GM19238 (cell line): ENCODE measurements around the gene FBN2.
"Not testable (repeated sequence)": the region's sequence is repeated elsewhere in the genome, so short reads cannot be mapped to it uniquely, and the experiment has no call there.

Source experiments
- DNase-seq: peaks from one replicate; pipeline ENCODE4 v3.0.0; 2011; ENCODE audit warnings: low spot score; ENCODE audit not compliant: insufficient read length

The FBN2 gene

DNA sequence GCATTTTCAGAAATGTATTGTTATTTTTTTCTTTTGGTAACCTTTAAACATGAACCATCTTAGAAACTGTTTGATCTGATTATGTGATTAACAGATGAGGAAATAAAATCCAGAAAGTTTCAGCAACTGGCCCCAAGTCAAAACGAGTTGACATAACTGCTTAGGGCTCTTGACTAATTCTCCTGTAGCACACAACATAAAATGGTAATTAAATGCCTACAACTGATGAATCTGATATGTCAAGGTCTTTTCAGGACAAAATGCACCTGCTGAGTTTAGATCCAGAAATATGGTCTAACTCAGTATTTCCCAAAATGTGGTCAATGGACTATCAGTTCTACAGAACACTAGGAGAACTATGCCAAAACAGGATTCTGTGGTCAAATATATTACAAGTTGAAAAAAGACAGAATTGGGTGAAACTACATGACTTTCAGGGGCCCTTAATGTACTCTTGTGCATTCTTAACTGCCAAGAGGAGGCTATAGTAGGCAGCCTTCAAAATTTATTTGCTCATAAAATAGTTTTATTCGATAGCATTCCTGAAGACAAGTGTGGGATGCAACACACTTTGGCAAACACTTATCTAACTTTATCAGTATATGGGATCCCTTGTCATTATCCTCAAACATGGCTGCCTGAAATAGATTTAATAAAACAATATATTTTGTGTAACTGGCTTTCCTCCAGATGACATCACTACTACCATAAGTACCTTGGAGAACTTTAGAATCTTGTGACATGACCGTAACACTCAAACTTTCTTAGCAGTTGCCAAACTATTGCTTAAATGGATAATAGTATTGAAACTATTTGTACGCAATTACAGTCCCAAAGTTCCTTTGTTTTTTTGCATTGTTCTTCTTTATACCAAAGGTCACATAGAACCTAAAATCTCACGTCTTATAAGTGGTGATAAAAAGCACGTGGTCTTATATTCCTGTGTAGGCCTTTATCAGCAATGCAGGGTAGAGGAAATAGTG lies 59.4 kb downstream of the FBN2 start:
- DNase-seq, result no peak

DNA sequence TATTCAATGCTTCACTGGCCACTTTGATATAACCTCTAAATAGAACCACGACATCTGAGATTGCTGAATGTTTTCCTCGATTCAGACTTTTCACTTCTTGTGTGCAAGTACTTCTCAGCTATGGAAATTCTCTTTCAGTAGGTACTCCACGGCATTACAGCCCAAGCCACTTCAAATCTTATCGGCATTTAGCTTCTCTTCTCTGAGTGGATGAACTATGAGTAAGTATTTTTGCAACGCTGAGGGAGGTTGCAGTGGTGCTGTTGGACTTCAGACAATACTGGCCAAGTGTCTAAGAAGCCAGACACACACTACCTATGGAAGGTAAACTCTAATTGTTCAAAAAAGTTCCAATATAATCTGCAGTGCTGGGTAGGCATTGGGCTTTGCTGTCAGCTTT lies 60.1 kb downstream of the FBN2 start:
- DNase-seq, result no peak

DNA sequence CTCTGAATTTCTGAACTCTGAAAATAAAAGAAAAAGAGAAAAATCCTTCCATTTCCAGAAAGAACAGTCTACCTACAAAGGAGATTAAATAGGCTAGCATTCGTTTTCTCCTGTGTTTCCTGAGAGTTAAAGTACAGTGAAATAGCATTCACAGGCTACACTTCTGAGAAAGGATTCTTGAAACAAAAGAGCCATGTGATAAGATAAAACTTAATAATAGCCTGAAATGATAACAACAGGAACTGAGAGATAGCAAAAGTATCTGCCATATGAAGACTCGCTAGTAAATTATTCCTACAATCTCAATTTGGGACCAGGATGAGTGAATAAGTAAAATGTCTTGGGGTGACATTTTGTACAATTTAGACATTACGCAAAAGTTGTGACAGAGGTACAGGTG lies 62.4 kb downstream of the FBN2 start:
- DNase-seq, result no peak

DNA sequence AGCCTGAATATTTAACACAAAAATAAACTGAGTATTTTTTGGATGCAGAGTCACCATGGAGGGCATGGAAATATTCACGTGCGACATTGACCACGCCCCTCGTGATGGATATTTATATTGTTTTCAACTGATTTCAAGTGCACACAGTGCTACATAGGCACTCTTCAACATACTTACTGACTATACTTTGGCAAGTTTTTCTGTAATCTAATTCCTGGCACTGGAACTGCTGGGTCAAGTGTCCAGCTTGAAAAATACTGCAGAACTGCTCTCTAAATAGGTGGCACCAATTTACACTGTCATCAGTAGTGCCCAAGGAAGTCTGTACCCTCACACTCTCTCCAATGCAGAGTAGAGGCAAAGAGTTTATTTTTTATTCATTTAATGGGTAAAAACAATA lies 65.1 kb downstream of the FBN2 start:
- no peak for DNase-seq

DNA sequence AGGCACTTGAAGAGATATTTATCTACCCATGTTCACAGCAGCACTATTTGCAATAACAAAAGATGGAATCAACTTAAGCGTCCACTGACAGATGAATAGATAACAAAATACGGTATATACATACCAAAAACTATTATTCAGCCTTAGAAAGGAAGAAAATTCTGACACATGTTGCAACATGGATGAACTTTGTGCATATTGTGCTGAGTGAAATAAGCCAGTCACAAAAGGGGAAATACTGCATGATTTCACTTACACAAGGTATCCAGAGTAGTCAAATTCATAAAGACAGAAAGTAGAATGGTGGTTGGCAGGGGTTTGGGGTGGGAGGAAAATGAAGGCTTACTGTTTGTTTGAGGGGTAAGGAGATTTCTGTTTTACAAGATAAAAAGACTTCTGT lies 66.0 kb downstream of the FBN2 start:
- DNase-seq, result no peak

DNA sequence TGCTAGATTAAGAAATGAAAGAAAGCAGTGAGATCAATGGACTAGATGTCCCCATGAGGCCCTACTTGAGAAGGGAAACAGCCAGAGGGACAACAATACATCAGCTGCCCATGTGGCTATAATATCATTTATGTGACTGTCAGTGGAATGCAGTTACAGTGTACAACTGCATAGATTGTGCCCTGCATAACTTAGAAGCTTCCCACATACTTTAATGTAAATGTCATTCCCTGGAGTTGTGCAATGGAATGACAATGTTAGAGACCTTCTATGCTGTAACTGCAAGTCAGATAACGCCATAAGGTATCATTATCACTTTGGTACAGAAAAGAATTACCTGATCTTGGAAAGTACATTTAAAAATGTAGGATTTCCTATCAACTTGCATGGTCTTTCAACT lies 67.4 kb downstream of the FBN2 start:
- DNase-seq, result no peak

DNA sequence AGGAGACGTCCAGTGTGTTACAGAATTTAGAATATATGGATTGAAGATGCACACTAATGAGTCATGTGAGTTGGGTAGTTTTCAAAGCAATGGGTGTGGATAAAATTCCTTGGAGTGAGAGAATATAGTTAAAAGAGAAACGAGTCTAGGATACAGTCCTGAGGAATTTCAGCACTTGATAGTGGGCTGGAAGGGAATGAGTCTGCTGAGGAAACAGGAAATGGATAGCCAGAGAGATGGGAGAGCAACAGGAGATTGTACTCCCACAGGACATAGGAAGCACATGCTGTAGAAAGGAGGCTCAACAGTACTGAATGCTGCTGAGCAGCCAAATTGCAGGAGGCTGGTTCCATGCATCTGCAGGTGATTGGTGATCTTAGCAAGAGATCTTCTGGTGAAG lies 68.1 kb downstream of the FBN2 start:
- DNase-seq, result no peak

DNA sequence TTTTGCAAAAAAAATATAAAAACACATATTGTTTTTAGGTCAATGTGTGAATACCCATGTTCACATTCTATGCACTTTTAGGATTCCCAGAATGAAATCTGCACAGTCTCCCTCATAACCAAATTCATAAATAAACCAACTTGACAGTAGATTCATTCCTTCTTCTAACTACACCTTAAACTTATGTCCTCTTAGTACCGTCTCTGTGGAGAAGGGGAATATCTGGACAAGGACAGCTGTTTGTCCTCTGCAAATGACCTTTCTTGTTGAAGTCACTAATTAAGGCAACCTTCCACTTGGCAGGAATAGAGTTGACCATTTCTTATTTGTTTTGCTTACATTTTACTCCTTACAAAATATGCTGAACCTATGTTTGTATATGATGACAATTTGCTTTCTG lies 71.1 kb downstream of the FBN2 start:
- DNase-seq, result no peak

DNA sequence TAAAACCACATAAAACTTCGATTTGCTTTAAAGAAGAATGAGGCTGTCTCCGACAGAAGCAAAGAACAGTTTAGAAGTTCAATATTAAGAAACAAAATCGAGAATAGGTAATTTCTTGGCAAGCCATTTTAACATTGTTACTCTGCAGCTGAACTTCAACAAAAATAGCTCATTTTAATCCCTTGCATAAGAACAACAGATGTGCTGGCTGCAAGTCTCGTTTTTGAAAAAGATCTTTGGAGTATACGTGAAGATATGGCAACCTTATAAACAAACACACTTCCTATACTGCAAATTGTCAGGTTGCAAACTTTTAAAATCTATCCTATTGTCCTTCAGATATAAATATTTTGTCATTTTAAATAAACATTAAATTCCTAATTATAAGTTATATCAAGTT lies 71.5 kb downstream of the FBN2 start:
- no peak for DNase-seq

DNA sequence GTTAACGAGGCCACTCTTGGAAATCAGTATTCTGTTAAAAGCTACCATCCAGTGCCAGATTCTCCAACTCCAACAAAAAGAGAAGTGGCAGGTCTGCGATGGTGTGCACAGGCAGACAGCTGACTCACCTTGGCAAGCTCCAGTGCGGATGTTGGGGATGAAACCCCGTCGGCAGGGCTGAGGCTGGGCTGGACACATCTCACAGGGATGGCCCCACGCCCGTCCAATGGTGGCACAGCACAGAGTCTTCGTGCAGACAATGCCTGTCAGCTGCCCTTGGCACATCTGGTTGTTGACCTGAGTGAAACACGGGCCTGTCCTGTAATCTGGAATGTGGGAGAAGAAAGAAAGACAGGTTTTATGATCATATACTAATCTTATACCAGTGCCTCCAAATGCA lies 73.4 kb downstream of the FBN2 start:
- no peak for DNase-seq

DNA sequence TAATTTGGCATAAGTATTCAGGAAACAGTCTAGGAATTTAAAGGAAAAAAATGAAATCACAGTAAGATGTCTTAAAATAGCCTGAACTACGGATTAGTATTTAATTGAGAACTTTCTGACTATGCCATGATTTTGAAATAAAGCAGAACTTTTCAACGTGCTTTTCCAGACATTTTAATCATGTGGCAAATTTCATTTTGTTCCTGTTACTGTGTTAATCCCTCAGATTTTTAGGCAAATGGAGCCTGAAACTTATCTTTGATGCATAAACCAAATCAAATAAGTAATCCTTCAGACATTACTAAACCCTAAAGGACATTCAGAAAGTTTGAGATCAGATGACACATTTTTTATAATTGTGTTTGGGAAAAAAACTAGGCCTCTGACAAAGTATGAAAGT lies 75.7 kb downstream of the FBN2 start:
- no peak for DNase-seq

DNA sequence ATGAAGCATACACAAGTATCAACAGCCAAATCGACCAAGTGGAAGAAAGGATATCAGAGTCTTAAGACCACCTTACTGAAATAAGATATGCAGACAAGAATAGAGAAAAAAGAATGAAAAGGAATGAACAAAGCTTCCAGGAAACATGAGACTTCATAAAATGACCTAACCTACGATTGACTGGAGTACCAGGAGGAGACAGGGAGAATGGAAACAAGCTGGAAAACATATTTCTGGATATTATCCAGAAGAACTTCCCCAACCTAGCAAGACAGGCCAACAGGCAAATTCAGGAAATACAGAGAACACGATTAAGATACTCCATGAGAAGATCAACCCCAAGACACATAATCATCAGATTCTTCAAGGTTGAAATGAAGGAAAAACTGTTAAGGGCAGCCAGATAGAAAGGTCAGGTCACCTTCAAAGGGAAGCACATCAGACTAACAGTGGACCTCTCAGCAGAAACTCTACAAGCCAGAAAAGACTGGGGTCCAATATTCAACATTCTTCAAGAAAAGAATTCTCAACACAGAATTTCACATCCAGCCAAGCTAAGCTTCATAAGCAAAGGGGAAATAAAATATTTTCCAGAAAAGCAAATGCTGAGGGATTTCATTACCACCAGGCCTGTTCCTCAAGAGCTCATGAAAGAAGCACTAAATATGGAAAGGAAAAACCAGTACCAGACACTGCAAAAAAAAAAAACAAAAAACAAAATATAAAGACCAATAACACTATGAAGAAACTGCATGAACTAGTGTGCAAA lies 80.7 kb downstream of the FBN2 start:
- DNase-seq, result not testable (repeated sequence)

DNA sequence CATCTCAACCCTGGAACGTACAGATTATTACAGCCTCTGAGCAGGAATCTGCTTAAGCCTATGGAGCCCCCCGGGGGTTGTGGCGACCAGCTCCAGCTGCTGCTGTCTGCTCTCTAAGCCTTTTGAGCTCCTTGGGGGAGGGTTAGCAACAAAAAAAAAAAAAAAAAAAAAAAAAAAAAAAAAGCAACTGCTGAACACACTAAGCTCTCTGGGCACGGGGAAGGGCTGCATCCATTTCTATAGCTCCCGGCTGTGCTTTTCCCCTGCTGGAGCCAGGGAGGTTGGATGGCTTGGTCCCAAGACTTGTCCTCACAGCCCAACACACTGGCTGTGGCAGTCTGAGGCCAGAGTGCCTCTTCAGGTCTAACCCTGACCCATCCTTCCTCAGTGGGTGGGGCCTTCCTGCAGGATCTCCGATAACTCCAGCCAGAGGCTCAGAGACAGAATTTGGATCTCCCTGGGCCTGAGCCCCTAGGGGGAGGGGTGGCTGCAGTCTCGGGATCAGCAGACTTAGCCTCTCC lies 82.1 kb downstream of the FBN2 start:
- DNase-seq, result no peak

DNA sequence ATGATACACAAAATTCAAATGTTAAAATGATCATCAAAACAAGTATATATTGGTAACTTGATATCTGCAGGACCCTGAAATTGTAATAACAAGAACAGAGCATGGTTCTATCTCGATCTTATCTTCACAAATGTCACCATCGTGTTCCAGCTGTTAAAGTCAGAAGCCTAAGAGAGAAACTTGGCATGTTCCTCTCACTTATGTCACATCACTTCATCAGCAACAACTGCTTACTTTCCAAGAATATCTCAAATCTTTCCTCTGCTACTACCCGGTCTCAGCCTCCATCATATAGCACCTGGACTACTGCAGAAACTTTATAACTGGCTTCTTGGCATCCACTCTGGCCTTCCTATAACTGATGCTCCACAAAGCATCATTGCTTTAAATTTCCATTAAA lies 84.9 kb downstream of the FBN2 start:
- no peak for DNase-seq

DNA sequence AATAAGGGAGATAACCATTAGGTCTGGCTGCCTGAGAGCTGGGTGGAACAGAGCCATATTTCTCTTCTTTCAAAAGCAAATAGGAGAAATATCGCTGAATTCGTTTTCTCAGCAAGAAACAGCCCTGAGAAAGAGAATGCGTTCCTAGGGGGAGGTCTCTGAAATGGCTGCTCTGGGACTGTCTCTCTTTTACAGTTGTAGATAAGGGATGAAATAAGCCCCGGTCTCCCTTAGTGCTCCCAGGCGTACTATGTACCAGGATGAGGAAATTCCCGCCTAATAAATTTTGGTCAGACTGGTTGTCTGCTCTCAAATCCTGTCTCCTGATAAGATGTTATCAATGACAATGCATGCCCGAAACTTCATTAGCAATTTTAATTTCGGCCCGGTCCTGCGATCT lies 90.8 kb downstream of the FBN2 start:
- not testable (repeated sequence) for DNase-seq

DNA sequence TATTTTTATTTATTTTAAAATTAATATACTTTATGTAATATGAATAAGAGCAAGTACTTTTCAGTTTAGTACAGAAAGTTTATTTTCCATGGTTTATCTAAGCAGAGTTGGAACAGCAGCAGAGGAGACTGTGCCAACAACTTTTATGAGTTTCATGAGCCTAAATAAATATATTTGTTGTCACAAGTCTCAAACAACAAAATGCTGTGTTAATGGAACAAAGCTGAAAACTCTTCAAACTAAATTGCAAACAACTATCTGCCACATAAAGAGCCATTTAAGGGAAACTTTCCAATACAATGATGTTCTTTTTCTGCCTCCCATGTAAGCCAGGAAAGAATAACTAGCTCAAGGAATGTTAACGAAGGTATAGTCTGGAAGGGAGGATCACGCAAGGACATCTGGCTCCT lies 96.1 kb downstream of the FBN2 start:
- DNase-seq, result no peak

DNA sequence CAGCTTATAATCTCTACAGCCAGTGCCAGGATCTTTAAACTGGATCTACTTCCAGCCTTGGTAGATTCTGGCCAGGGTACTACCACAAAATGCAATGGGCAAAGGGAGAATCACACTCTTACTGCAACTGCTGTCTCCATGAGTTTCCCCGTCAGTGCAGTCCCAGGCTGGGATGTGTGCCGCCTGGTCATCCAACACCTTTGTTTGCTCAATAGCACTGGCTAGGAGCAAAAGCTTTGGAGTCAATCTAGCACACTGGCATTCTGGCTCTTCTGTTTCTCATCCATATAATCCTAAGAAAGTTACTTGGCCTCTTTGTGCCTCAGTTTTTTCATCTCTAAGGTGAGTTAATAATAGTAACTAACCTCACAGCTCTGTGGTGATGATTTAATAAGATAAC lies 96.9 kb downstream of the FBN2 start:
- DNase-seq, result no peak

DNA sequence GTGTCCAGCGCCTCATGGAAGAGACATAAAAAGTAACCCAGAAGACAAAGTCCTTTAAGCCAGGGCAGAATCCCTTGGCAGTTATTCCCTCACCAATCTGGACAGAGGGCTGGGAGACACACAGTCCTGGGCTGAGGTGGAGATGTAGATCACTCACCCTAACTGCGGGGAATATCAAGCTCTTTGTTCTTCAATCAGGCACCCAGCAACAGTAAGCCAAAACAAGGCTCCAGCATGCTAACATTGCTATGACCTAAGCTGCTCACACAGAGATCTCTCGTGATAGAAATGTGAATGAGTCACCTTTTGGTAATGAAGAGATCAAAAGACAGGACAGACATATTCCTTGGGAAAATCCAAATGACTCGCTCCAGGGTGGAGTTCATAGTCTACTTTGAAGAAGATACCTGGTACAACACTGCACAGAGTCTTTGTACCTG lies 101.3 kb downstream of the FBN2 start:
- no peak for DNase-seq

DNA sequence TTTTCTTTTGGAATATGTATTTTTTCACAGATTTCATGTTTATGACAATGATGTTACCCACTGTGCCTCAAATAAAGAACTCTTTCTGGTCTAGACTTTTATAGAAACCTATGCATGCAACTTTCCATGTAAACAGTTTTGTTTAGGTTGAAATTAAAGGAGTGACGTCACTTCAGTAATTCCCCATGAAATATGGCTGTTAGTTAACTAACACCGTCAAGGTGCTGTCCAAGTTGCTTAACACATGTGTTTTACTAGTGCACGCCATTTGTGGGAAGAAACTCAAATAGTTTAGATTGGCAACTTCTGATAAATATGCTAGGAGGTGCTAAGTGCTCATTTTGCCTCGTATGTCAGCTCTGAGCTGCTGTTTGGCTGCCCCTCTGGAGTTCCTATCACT lies 102.2 kb downstream of the FBN2 start:
- DNase-seq, result no peak

DNA sequence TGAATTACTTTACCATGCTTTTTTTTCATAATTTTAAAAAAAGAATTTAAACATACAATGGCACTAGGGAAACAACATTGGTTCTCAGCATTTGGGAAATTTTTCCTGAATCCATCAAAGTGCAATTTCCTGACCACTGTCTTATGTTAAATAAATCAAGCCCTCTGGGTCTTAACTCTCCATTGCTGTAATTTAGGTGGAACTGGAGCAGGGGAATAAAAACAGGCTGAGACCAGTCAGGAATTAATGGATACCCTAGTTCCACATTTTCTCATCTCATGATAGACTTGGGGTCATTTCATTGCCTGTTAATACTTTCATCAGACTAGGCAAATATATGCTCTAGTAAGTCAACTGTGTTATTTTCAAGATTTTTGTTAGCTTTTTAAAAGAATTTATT lies 103.1 kb downstream of the FBN2 start:
- DNase-seq, result no peak

DNA sequence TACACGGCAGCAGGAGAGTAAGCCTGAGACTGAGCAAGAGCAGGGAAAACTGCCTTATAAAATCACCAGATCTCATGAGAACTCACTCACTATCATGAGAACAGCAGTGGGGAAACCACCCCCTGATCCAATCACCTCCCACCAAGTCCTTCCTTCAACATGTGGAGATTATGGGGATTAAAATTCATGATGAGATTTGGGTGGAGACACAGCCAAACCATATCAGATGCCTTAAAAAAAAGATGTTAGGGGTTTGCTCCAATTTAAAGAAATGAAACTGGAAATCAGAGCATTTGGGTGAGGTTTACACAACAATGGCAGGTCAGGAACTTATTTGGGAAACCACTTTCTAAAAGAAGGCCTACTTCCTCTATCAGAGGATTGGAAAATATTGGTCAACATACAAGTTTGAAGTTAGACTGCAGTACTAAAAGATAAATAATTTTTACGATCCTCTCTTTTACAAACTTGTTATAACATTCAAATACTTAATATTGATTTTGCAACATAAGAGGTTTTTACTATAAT lies 105.1 kb downstream of the FBN2 start:
- no peak for DNase-seq

DNA sequence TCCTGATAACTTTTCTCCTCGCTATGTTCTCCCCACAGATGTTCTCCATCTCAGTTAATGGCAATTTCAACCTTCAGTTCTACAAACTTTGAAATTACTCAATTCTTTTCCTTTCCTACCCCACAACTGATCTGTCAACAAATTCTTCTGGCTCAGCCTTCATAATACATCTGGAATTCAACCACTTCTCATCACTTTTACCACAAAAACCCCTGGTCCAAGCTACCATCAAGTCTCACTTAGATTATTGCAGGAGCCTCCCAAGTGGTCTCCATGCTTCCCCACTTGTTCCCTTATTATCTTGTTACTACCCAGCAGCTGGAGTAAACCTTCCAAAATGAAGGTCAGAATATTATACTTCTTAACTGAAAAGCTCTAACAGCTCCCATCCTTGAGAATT lies 110.1 kb downstream of the FBN2 start:
- no peak for DNase-seq
